Testis (tissue), 3 donors: ENCODE data around the gene FHAD1. TPM values are rescaled to one million over a fixed set of nuclear protein-coding genes. Genes with fewer than 3 reads are reported as not detected.
A peak's percentile ranks its signal among the peaks of the same experiment; 100 is the strongest.

ENCODE experiments used
- DNase-seq: peaks from one replicate; pipeline ENCODE4 v3.0.0-alpha.2; 2019
- H3K27ac ChIP-seq, 2 donors: fragments of 200-600 bp; sonication (generic); one replicate each; pipeline ENCODE4 v1.5.1; 2019
- H3K27me3 ChIP-seq: fragments of 200-600 bp; sonication (generic); one replicate; pipeline ENCODE4 v1.5.1; 2019
- H3K36me3 ChIP-seq: fragments of 200-600 bp; sonication (generic); one replicate; pipeline ENCODE4 v1.5.1; 2017; ENCODE audit warnings: low read depth; ENCODE audit errors: missing control alignments
- H3K4me1 ChIP-seq: fragments of 200-600 bp; sonication (generic); one replicate; pipeline ENCODE4 v1.5.1; 2019
- H3K4me3 ChIP-seq, 2 donors: fragments of 200-600 bp; sonication (generic); one replicate each; pipeline ENCODE4 v1.5.1; 2017 to 2019
- H3K9me3 ChIP-seq: fragments of 200-600 bp; sonication (generic); one replicate; pipeline ENCODE4 v1.5.1; 2017
- POLR2A ChIP-seq: fragments of 450-650 bp; IDR thresholded peaks from one replicate; pipeline ENCODE4 v1.6.1; 2017; ENCODE audit warnings: antibody characterized with exemption, mild to moderate bottlenecking, moderate library complexity
- WGBS, 2 donors: methylation state at CpG; one replicate each; pipeline ENCODE4 v1.1.5; 2018; 5-methylcytosine and 5-hydroxymethylcytosine counted together
- intact Hi-C: fragments of 100-400 bp; cut with DNase I; formaldehyde crosslinking; loops from one replicate; pipeline ENCODE4 v1.15.1; 2023; ENCODE audit warnings: low total_unique reads
- polyA plus RNA-seq: library from polyadenylated mRNA; stranded (reverse); fragments of 350-450 nt; fragmentation: Illumina TruSeq; extraction: RNeasy Lipid Tissue Mini Kit (QIAGEN cat#74804); gene quantifications from one replicate; pipeline ENCODE4 v1.2.3, GENCODE V29; 2014; ENCODE audit warnings: low read depth, low replicate concordance; ENCODE audit not compliant: insufficient read depth
- total RNA-seq, 2 donors: library from RNA; depleted of rRNA; stranded (reverse); fragments of >200 nt; gene quantifications; one replicate each; pipeline ENCODE4 v1.2.3, GENCODE V29; 2016
- TF ChIP-seq, protein P1 (sequence below), 3 experiments: fragments of 450-650 bp in 2 of 3; fragments of 200-600 bp in 1 of 3; sonication (generic) in 1 of 3; IDR thresholded peaks; one replicate each; pipeline ENCODE4 v1.5.1; 2016 to 2019; ENCODE audit warnings: antibody characterized with exemption in 3 of 3, mild to moderate bottlenecking in 2 of 3, moderate library complexity in 1 of 3

Gene FHAD1
- total and polyA plus RNA-seq, 3 donors from 2014 or later = 22.0 to 73.3 (median 59.0) TPM

DNA sequence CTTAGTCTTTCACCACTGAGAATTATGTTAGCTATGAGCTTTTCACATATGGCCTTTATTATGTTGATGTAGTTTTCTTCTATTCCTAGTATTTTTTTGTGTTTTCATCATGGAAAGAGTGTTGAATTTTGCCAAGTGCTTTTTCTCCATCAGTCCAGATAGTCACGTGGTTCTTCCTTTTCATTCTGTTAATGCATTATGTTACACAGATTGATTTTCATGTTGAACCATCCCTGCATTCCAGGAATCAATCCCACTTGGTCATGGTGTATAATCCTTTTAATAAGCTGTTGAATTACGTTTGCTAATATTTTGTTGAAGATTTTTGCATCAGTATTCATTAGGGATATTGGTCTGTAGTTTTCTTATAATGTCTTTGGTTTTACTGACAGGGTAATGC lies 17.7 kb downstream of the FHAD1 start:
- WGBS, 2 donors = 84 to 85% methylated on average over 2 of the region's 2 CpGs
- Histone ChIP-seq H3K4me3 (no peak overlapping the region), H3K4me1 (peaks cover 13% of the 10 kb centered on the region), H3K27me3 (no peaks in the 10 kb centered on the region), H3K27ac (no peak overlapping the region), H3K9me3 (no peaks in the 10 kb centered on the region), H3K36me3 (no peaks in the 10 kb centered on the region)
- no peak for DNase-seq
- TF ChIP-seq, protein P1, sequence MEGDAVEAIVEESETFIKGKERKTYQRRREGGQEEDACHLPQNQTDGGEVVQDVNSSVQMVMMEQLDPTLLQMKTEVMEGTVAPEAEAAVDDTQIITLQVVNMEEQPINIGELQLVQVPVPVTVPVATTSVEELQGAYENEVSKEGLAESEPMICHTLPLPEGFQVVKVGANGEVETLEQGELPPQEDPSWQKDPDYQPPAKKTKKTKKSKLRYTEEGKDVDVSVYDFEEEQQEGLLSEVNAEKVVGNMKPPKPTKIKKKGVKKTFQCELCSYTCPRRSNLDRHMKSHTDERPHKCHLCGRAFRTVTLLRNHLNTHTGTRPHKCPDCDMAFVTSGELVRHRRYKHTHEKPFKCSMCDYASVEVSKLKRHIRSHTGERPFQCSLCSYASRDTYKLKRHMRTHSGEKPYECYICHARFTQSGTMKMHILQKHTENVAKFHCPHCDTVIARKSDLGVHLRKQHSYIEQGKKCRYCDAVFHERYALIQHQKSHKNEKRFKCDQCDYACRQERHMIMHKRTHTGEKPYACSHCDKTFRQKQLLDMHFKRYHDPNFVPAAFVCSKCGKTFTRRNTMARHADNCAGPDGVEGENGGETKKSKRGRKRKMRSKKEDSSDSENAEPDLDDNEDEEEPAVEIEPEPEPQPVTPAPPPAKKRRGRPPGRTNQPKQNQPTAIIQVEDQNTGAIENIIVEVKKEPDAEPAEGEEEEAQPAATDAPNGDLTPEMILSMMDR (IDR thresholded peaks at IDR 0.05) = no peak
- TF ChIP-seq POLR2A = no peak
- intact Hi-C loops = no loop called here

DNA sequence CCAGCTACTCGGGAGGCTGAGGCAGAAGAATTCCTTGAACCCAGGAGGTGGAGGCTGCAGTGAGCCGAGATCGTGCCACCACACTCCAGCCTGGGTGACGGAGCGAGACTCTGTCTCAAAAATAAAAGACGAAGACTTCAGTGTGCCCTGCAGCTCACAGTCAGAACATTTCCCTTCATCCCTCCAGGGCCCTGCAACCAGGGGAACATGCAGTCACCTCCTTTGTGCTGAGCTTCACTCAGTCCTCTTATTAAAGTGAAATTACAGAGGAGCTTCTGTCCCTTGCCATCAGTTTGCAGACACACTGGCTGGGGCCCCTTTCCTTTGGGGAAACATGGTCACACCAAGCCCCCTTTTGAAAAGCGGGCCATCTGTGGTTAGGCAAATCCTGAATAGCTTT lies 24.2 kb downstream of the FHAD1 start:
- TF ChIP-seq, protein P1 (IDR thresholded peaks at IDR 0.05) = no peak
- TF ChIP-seq POLR2A = no peak
- H3K4me3 ChIP-seq = no peak overlapping the region
- peaks cover 4% of the 10 kb centered on the region for H3K4me1 ChIP-seq
- H3K9me3 ChIP-seq = no peaks in the 10 kb centered on the region
- no peaks in the 10 kb centered on the region for H3K27me3 ChIP-seq
- no peak overlapping the region for H3K27ac ChIP-seq
- intact Hi-C loops = loop anchor here (10.0 kb wide), 2 partner anchors 116 to 146 kb away; partner anchors contain the start of gene TMEM51
- H3K36me3 ChIP-seq = no peaks in the 10 kb centered on the region
- DNase-seq = no peak
- 74 to 90% methylated on average over 7 of the region's 7 CpGs for WGBS, 2 donors

DNA sequence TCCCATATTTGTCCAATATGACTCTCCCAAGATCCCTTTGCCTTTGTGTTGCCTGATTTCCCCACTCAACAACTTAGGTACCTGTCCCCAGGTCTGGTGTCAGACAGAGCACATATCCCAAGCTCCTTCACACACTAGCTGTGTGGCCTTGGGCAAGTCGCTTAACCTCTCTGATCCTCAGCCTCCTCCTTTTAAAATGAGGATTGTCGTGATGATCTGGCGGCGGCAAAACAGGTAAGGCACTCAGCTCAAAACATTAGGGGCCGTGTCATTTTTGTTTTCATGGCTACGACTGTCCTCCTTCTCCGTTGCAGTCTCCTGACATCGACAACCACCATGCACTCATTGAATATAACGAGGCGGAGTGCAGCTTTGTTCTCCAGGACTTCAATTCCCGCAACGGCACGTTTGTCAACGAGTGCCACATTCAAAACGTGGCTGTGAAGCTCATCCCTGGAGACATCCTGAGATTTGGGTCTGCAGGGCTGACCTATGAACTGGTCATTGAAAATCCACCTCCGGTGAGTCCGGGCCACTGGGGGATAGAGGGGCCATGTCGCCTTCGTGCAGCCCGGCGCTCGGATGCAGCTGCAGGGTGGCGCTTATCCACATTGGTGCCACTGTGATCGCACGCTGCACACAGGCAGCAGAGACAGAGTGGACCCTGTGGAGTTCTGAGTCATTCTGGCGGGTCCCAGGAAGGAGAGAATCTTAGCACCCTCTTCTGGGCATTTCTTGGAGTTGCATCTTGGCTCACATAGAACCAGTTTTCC lies 25.2 kb downstream of the FHAD1 start:
- Histone ChIP-seq H3K27ac (no peak overlapping the region), H3K4me1 (peaks cover 4% of the 10 kb centered on the region), H3K4me3 (no peak overlapping the region), H3K27me3 (no peaks in the 10 kb centered on the region), H3K9me3 (no peaks in the 10 kb centered on the region), H3K36me3 (no peaks in the 10 kb centered on the region)
- intact Hi-C loops = loop anchor here (10.0 kb wide), 2 partner anchors 117 to 147 kb away; partner anchors contain the start of gene TMEM51
- 48 to 74% methylated on average over 16 to 26 of the region's 26 CpGs for WGBS, 2 donors
- peak; percentile 76 for DNase-seq
- no peak for TF ChIP-seq POLR2A
- TF ChIP-seq, protein P1 (IDR thresholded peaks at IDR 0.05) = peak; percentile 73 to 81 (median 77)

DNA sequence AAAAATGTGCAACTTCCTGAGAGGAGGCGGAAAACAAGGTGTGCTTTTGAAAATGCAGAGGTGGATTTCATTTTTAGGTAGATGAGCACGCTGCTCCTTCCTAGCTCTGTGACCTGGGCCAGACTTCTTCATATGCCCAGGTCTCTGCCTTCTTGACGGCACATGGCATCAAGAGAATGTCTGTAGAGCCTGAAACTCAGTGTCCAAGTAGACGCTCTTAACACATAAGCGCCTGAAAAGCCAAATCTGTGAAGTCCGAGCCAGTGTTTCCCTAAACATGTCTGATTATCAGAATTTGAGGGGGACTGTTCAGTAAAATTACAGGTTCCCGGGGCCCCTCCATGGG lies 25.7 kb downstream of the FHAD1 start:
- H3K27me3 ChIP-seq = no peaks in the 10 kb centered on the region
- no peaks in the 10 kb centered on the region for H3K36me3 ChIP-seq
- no peaks in the 10 kb centered on the region for H3K9me3 ChIP-seq
- intact Hi-C loops = loop anchor here (10.0 kb wide), 2 partner anchors 118 to 148 kb away; partner anchors contain the start of gene TMEM51
- WGBS, 2 donors = 61 to 62% methylated on average over 7 of the region's 7 CpGs
- peaks cover 4% of the 10 kb centered on the region for H3K4me1 ChIP-seq
- DNase-seq = no peak
- TF ChIP-seq, protein P1 (IDR thresholded peaks at IDR 0.05) = no peak
- TF ChIP-seq POLR2A = no peak
- H3K4me3 ChIP-seq = no peak overlapping the region
- H3K27ac ChIP-seq = no peak overlapping the region
